IPS-18a (cell line): ENCODE data around the gene IGSF6.

Source experiments
- H3K27ac ChIP-seq: one replicate; pipeline ENCODE4 v1.5.1; 2013; ENCODE audit warnings: low read length
- H3K27me3 ChIP-seq: one replicate; pipeline ENCODE4 v1.6.1; 2013; ENCODE audit warnings: mild to moderate bottlenecking, low read length; ENCODE audit not compliant: control insufficient read depth, insufficient read depth
- H3K36me3 ChIP-seq: one replicate; pipeline ENCODE4 v1.6.1; 2013; ENCODE audit warnings: low read depth, low read length; ENCODE audit not compliant: control insufficient read depth
- H3K4me1 ChIP-seq: one replicate; pipeline ENCODE4 v1.6.1; 2013; ENCODE audit warnings: low read depth, low read length; ENCODE audit not compliant: control insufficient read depth
- H3K4me3 ChIP-seq: one replicate; pipeline ENCODE4 v1.5.1; 2013; ENCODE audit warnings: low read length
- H3K9ac ChIP-seq: one replicate; pipeline ENCODE4 v1.6.1; 2013; ENCODE audit warnings: mild to moderate bottlenecking, low read length, moderate library complexity
- H3K9me3 ChIP-seq: one replicate; pipeline ENCODE4 v1.6.1; 2013; ENCODE audit warnings: low read depth, low read length; ENCODE audit not compliant: control insufficient read depth

IGSF6 gene

DNA sequence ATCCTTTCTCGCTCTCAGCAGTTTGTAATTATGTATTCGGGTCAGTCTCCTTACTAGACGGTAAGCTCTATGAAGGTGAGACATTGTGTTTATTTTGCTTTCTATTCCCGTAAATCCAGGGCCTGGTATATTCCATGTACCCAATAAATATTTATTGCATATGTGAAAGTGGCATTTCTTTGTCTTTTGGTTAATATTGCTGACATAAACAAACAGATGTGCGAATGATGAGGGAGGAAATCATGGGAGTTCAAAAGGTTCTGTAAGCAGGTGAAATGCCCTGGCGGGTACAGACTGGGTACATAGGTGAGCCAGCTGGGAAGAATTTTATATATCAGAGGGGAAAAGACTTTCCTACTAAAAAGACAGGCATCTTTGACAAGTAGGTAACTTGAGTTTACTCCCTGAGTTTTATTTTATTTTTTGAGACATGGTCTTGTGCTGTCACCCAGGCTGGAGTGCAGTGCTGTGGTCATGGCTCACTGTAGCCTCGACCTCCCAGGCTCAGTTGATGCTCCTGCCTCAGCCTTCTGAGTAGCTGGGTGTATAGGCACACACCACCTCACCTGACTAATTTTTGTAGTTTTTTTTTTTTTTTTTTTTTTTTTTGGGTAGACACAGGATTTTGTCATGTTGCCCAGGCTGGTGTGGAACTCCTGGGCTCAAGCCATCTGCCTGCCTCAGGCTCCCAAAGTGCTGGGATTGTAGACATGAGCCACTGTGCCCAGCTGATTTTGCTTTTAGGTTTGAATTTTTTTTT, 58.7 kb downstream of the IGSF6 start:
- Histone ChIP-seq H3K9ac (no peak overlapping the region), H3K9me3 (no peaks in the 10 kb centered on the region), H3K27me3 (no peaks in the 10 kb centered on the region), H3K4me1 (no peaks in the 10 kb centered on the region), H3K27ac (no peak overlapping the region), H3K36me3 (no peaks in the 10 kb centered on the region), H3K4me3 (no peak overlapping the region)

DNA sequence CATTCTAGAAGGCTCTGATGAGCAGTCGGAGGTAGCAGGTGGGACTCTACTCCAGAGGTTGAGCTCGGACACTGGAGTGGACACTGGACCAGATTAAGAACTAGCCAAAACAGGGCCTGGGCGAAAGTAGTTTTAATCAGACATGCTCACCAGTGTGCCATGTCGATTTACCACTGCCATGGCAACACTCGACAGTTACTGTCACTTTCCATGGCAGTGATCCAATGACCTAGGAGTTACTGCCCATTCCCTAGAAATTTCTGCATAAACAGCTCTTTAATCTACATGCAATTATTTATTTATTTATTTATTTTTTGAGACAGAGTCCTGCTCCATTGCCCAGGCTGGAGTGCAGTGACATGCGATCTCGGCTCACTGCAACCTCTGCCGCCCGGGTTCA, 60.2 kb downstream of the IGSF6 start:
- Histone ChIP-seq H3K9ac (no peak overlapping the region), H3K4me1 (no peaks in the 10 kb centered on the region), H3K27me3 (no peaks in the 10 kb centered on the region), H3K36me3 (no peaks in the 10 kb centered on the region), H3K27ac (no peak overlapping the region), H3K9me3 (no peaks in the 10 kb centered on the region), H3K4me3 (no peak overlapping the region)

DNA sequence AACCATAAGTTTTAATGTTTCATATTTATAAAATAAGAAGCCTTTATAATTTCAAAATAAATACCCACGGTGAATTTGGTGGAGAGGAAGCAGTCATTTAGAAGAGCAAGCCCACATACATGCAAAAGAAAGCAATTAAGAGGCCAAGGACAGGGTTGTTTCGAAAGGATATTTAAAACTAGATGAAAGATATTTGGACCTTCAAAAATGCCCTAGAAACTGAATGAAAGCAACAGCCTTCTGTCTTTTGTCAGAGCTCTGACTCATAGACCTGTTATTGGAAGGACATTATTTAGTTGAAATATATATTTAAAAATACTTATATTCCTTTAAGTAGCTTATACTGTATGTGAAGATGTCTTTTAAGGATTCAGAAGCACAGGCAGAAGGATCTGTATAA, 61.6 kb downstream of the IGSF6 start:
- H3K36me3 ChIP-seq, result no peaks in the 10 kb centered on the region
- no peak overlapping the region for H3K27ac ChIP-seq
- H3K9ac ChIP-seq, result no peak overlapping the region
- H3K4me1 ChIP-seq, result no peaks in the 10 kb centered on the region
- no peaks in the 10 kb centered on the region for H3K9me3 ChIP-seq
- no peaks in the 10 kb centered on the region for H3K27me3 ChIP-seq
- no peak overlapping the region for H3K4me3 ChIP-seq

DNA sequence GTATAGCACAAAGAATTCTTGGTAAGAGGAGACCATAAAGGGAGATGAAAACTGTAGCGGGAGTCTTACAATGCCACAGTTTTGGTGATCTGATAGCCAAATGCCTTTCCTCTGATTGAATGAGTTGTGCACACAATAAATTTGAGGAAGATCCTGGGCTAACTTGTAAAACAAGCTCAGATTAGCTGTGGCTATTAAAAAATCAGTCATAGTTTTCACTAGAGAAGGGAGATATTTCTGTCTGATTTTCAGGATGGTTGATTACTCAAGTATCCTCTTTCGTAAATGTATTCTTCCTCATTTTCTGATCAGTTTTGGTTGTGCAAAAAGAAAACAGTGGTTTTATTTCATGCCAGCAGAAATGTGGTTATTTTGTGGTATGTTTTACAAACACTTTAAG, 62.1 kb downstream of the IGSF6 start:
- H3K4me3 ChIP-seq, result no peak overlapping the region
- no peaks in the 10 kb centered on the region for H3K4me1 ChIP-seq
- H3K36me3 ChIP-seq, result no peaks in the 10 kb centered on the region
- no peak overlapping the region for H3K27ac ChIP-seq
- no peak overlapping the region for H3K9ac ChIP-seq
- H3K27me3 ChIP-seq, result no peaks in the 10 kb centered on the region
- no peaks in the 10 kb centered on the region for H3K9me3 ChIP-seq

DNA sequence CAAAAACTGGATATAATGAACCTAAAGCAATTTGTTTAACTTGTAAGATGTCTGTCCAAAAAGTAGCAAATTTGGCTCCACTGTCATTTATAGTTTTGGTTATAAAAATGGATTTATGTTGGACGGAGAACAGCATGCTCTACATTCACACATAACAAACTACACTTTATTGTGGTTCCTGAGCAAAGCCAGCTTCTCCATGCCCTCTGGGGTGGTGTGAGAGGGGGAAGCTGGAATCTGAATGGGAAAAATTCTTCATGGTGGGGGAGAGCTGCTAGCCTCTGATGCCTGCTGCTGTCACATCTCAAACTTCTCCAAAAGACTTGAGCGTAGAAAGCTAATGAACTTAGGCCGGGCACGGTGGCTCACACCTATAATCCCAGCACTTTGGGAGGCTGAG, 62.9 kb downstream of the IGSF6 start:
- H3K4me1 ChIP-seq, result no peaks in the 10 kb centered on the region
- no peaks in the 10 kb centered on the region for H3K9me3 ChIP-seq
- no peak overlapping the region for H3K9ac ChIP-seq
- no peaks in the 10 kb centered on the region for H3K27me3 ChIP-seq
- no peaks in the 10 kb centered on the region for H3K36me3 ChIP-seq
- H3K27ac ChIP-seq, result no peak overlapping the region
- H3K4me3 ChIP-seq, result no peak overlapping the region
